Central memory CD8-positive, alpha-beta T cell (primary cell): ENCODE measurements around the gene SERGEF.

Experiments
- ATAC-seq: fragments of 150-1000 bp; cut with Tn5 transposase; replicated peaks from 2 replicates; pipeline ENCODE4 v1.10.0; 2022; ENCODE audit warnings: mild to moderate bottlenecking, moderate FRiP score, moderate number of reproducible peaks; ENCODE audit not compliant: poor library complexity, severe bottlenecking; ENCODE audit errors: extremely low read depth
- DNase-seq, 2 donors: peaks; one replicate each; pipeline ENCODE4 v3.0.0; 2021; ENCODE audit warnings: low spot score in 2 of 2
- H3K27ac Mint-ChIP-seq: one replicate; pipeline ENCODE4 v1.8.0; 2022; ENCODE audit warnings: low read depth, mild to moderate bottlenecking, moderate library complexity, mixed read lengths
- H3K27me3 Mint-ChIP-seq: one replicate; pipeline ENCODE4 v1.8.0; 2022; ENCODE audit warnings: mixed read lengths
- H3K36me3 Mint-ChIP-seq: one replicate; pipeline ENCODE4 v1.8.0; 2022; ENCODE audit warnings: mild to moderate bottlenecking, moderate library complexity, mixed read lengths; ENCODE audit not compliant: insufficient read depth
- H3K4me1 Mint-ChIP-seq: one replicate; pipeline ENCODE4 v1.8.0; 2022; ENCODE audit warnings: mixed read lengths
- H3K4me3 Mint-ChIP-seq: one replicate; pipeline ENCODE4 v1.8.0; 2022; ENCODE audit warnings: mild to moderate bottlenecking, moderate library complexity, mixed read lengths
- H3K9me3 Mint-ChIP-seq: one replicate; pipeline ENCODE4 v1.8.0; 2022; ENCODE audit warnings: mixed read lengths

The SERGEF gene

GRCh38 chr11:17777738-17778091 is 235.1 kb downstream of the SERGEF start:
- DNase-seq (no peak), ATAC-seq (no peak)
- Mint-ChIP-seq H3K27ac (no peak overlapping the region), H3K4me1 (no peaks in the 10 kb centered on the region), H3K4me3 (no peak overlapping the region), H3K9me3 (no peaks in the 10 kb centered on the region), H3K27me3 (no peaks in the 10 kb centered on the region), H3K36me3 (no peaks in the 10 kb centered on the region)

GRCh38 chr11:17777086-17777737 is 235.6 kb downstream of the SERGEF start:
- no peaks in the 10 kb centered on the region for H3K27me3 Mint-ChIP-seq
- no peaks in the 10 kb centered on the region for H3K4me1 Mint-ChIP-seq
- no peak overlapping the region for H3K4me3 Mint-ChIP-seq
- H3K36me3 Mint-ChIP-seq = no peaks in the 10 kb centered on the region
- no peak for ATAC-seq
- H3K27ac Mint-ChIP-seq = no peak overlapping the region
- H3K9me3 Mint-ChIP-seq = no peaks in the 10 kb centered on the region
- DNase-seq = no peak

- no peaks in the 10 kb centered on the region for H3K9me3 Mint-ChIP-seq
- H3K27ac Mint-ChIP-seq = no peak overlapping the region
- H3K36me3 Mint-ChIP-seq = no peaks in the 10 kb centered on the region
- H3K4me3 Mint-ChIP-seq = no peak overlapping the region
- H3K27me3 Mint-ChIP-seq = no peaks in the 10 kb centered on the region
- H3K4me1 Mint-ChIP-seq = no peaks in the 10 kb centered on the region
- no peak for DNase-seq
- ATAC-seq = no peak
Measured at GRCh38 chr11:17776212-17776875, 236.5 kb downstream of the SERGEF start.

- ATAC-seq (no peak), DNase-seq (no peak)
- Mint-ChIP-seq H3K27ac (no peak overlapping the region), H3K9me3 (no peaks in the 10 kb centered on the region), H3K36me3 (no peaks in the 10 kb centered on the region), H3K4me1 (no peaks in the 10 kb centered on the region), H3K4me3 (no peak overlapping the region), H3K27me3 (no peaks in the 10 kb centered on the region)
Measured at GRCh38 chr11:17775507-17776211, 237.2 kb downstream of the SERGEF start.

- Mint-ChIP-seq H3K9me3 (no peaks in the 10 kb centered on the region), H3K4me1 (no peaks in the 10 kb centered on the region), H3K4me3 (no peak overlapping the region), H3K27ac (no peak overlapping the region), H3K36me3 (no peaks in the 10 kb centered on the region), H3K27me3 (no peaks in the 10 kb centered on the region)
- DNase-seq (no peak), ATAC-seq (no peak)
Measured at GRCh38 chr11:17775035-17775348, 237.9 kb downstream of the SERGEF start.

GRCh38 chr11:17774232-17775034 is 238.4 kb downstream of the SERGEF start:
- no peak overlapping the region for H3K4me3 Mint-ChIP-seq
- H3K9me3 Mint-ChIP-seq = no peaks in the 10 kb centered on the region
- no peak for DNase-seq
- H3K4me1 Mint-ChIP-seq = no peaks in the 10 kb centered on the region
- no peak overlapping the region for H3K27ac Mint-ChIP-seq
- ATAC-seq = no peak
- no peaks in the 10 kb centered on the region for H3K27me3 Mint-ChIP-seq
- no peaks in the 10 kb centered on the region for H3K36me3 Mint-ChIP-seq

- DNase-seq = no peak
- no peaks in the 10 kb centered on the region for H3K9me3 Mint-ChIP-seq
- H3K27ac Mint-ChIP-seq = no peak overlapping the region
- no peaks in the 10 kb centered on the region for H3K36me3 Mint-ChIP-seq
- no peaks in the 10 kb centered on the region for H3K27me3 Mint-ChIP-seq
- ATAC-seq = no peak
- no peak overlapping the region for H3K4me3 Mint-ChIP-seq
- no peaks in the 10 kb centered on the region for H3K4me1 Mint-ChIP-seq
Measured at GRCh38 chr11:17773674-17774073, 239.2 kb downstream of the SERGEF start.

- Mint-ChIP-seq H3K27ac (no peak overlapping the region), H3K4me3 (no peak overlapping the region), H3K4me1 (no peaks in the 10 kb centered on the region), H3K9me3 (no peaks in the 10 kb centered on the region), H3K27me3 (no peaks in the 10 kb centered on the region), H3K36me3 (no peaks in the 10 kb centered on the region)
- ATAC-seq (no peak), DNase-seq (no peak)
Measured at GRCh38 chr11:17772704-17773600, 239.9 kb downstream of the SERGEF start.

GRCh38 chr11:17771841-17772401 is 240.9 kb downstream of the SERGEF start:
- Mint-ChIP-seq H3K4me3 (no peak overlapping the region), H3K27me3 (no peaks in the 10 kb centered on the region), H3K4me1 (no peaks in the 10 kb centered on the region), H3K27ac (no peak overlapping the region), H3K36me3 (no peaks in the 10 kb centered on the region), H3K9me3 (no peaks in the 10 kb centered on the region)
- no peak for DNase-seq
- no peak for ATAC-seq

- H3K4me3 Mint-ChIP-seq = no peak overlapping the region
- H3K27ac Mint-ChIP-seq = no peak overlapping the region
- ATAC-seq (no peak), DNase-seq (no peak)
- H3K9me3 Mint-ChIP-seq = no peaks in the 10 kb centered on the region
- H3K4me1 Mint-ChIP-seq = no peaks in the 10 kb centered on the region
- no peaks in the 10 kb centered on the region for H3K27me3 Mint-ChIP-seq
- no peaks in the 10 kb centered on the region for H3K36me3 Mint-ChIP-seq
Measured at GRCh38 chr11:17771415-17771814, 241.4 kb downstream of the SERGEF start.

- H3K27me3 Mint-ChIP-seq = no peaks in the 10 kb centered on the region
- no peak overlapping the region for H3K27ac Mint-ChIP-seq
- no peaks in the 10 kb centered on the region for H3K4me1 Mint-ChIP-seq
- peaks cover 2% of the 10 kb centered on the region for H3K36me3 Mint-ChIP-seq
- H3K9me3 Mint-ChIP-seq = no peaks in the 10 kb centered on the region
- no peak for ATAC-seq
- no peak for DNase-seq
- no peak overlapping the region for H3K4me3 Mint-ChIP-seq
Measured at GRCh38 chr11:17770917-17771316, 241.9 kb downstream of the SERGEF start.
